AG09309 (cell line): Measurements from ENCODE around the gene ZMPSTE24.

Source experiments
- DNase-seq: peaks from one replicate; pipeline ENCODE4 v3.0.0-alpha.2; 2010; ENCODE audit warnings: low read depth
- H3K4me3 ChIP-seq: 2 replicates; pipeline ENCODE4 v1.5.1; 2011; ENCODE audit warnings: mild to moderate bottlenecking, low read depth, low read length, moderate library complexity; ENCODE audit not compliant: control insufficient read depth
- TF ChIP-seq, protein P1 (sequence below): IDR thresholded peaks from 2 replicates; pipeline ENCODE4 v1.5.1; 2011; ENCODE audit warnings: mild to moderate bottlenecking, low read depth, low read length, inconsistent platforms; ENCODE audit not compliant: insufficient read depth, control insufficient read depth; ENCODE audit errors: missing control alignments

The ZMPSTE24 gene

GRCh38 chr1:40310983-40311642 lies 53.1 kb downstream of the ZMPSTE24 start:
- no peak for DNase-seq
- TF ChIP-seq, protein P1, sequence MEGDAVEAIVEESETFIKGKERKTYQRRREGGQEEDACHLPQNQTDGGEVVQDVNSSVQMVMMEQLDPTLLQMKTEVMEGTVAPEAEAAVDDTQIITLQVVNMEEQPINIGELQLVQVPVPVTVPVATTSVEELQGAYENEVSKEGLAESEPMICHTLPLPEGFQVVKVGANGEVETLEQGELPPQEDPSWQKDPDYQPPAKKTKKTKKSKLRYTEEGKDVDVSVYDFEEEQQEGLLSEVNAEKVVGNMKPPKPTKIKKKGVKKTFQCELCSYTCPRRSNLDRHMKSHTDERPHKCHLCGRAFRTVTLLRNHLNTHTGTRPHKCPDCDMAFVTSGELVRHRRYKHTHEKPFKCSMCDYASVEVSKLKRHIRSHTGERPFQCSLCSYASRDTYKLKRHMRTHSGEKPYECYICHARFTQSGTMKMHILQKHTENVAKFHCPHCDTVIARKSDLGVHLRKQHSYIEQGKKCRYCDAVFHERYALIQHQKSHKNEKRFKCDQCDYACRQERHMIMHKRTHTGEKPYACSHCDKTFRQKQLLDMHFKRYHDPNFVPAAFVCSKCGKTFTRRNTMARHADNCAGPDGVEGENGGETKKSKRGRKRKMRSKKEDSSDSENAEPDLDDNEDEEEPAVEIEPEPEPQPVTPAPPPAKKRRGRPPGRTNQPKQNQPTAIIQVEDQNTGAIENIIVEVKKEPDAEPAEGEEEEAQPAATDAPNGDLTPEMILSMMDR, result no peak
- no peak overlapping the region for H3K4me3 ChIP-seq

- H3K4me3 ChIP-seq, result no peak overlapping the region
- DNase-seq, result no peak
- TF ChIP-seq, protein P1, result no peak
Measured at GRCh38 chr1:40311692-40312091, 53.7 kb downstream of the ZMPSTE24 start.

DNA sequence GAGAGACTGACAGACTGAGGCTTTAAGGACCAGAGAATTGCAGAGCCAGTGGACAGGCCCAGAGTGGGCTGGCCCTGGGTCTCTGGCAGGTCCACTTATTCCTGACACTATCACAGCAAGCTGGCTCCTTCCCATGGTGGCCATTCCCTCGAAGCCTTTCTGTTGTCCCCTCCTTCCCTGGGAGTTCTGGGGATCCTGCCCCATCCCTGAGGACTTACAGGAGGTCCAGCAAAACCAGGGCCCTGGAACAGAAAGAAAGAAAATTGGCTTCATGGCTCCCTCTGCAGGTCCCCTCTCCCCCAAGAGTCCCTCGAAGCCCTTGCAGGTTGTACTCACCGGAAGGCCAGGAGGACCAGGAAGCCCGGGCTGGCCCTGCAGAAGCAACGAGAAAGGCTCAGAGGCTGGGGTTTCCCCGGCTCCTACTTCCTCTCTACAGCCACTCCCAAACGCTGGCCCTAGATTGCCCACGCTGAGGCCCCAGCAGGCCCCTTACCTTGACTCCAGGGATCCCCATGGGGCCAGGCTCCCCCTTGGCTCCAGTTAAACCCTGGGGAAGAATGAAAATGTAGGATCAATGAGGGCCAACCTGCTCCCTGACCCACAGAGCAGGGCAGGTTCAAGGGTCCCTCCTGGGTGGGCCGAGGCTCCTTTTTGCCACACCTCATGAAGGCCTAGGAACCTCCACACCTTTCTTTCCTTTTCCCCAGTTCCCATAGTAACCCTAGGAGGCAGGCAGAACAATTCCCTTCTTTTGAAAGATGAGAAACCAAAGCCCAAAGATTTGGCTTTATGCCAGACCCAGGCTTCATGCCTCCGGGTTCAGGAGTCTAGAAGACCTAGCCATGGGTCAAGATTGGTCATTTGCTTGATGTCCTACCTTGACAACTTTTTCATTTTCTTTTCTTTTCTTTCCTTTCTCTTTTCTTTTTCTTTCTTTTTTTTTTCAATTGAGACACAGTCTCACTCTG lies 54.5 kb downstream of the ZMPSTE24 start:
- no peak for DNase-seq
- no peak overlapping the region for H3K4me3 ChIP-seq
- TF ChIP-seq, protein P1, result no peak

- H3K4me3 ChIP-seq, result no peak overlapping the region
- TF ChIP-seq, protein P1, result no peak
Measured at GRCh38 chr1:40313329-40313957, 55.4 kb downstream of the ZMPSTE24 start.

DNA sequence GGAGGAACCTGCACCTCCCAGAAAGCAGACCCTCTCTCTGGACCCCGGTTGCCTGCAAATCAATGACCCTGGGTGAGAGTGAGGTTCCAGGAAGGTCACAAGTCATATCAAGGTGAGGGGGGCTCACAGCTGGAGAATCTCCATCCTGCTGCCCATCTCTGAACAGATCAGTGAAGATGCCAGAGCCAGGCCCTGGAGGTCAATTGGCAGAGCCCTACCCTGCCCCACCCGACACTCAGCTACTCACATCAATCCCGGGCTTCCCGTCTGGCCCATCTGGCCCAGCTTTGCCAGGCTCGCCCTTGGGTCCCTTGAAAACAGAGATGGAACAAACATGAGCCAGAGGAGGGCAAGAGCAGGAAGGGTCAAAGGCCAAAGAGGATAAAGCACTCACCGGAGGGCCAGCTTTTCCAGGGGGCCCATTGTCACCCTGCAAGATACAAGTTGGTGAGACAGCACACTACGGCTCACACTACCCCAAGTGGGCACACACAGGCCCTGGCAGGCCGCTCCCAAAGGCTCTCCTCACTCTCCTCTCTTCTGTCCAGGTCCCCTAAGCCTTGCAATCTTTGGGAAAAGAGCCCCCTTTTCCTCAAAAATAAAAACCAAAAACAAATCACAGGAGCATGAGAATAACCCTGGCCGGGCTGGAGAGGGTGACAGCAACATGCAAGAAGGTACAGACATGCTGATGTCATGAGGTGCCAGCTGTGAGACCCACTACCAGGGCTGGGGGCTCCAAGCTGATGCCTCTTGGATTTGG lies 56.1 kb downstream of the ZMPSTE24 start:
- no peak for DNase-seq
- TF ChIP-seq, protein P1, result no peak
- no peak overlapping the region for H3K4me3 ChIP-seq

More at GRCh38 chr1:40313329-40313957, 55.4 kb downstream of the ZMPSTE24 start:
- no peak for DNase-seq
